HG03469 (cell line): ENCODE data around the gene NDUFC1.
"Not testable (repeated sequence)": the region's sequence is repeated elsewhere in the genome, so short reads cannot be mapped to it uniquely, and the experiment has no call there.

ENCODE experiments used
- ATAC-seq: cut with Tn5 transposase; IDR thresholded peaks from one replicate; pipeline ENCODE4 v1.9.1; 2021; ENCODE audit warnings: mild to moderate bottlenecking, moderate library complexity, moderate number of reproducible peaks; ENCODE audit not compliant: unreplicated experiment

Gene NDUFC1

DNA sequence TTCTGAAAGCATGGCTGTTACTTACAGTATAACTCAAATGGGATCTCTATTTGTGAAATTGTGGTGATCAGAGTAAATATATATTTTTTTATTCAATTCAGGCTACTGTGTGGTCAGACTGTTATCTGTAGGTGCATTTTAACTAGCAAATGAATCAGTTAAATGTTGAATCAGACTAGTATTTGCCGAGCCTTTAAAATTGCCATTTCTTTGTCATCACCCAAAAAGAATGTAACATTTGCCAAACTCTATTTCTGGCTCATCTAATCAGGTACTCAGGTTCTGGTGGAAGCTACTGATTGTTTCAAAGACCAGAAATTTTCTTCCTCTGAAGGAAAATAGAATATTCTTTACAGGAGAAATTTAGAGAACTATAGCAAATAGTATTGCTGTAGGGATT, 2.7 kb downstream of the NDUFC1 start:
- no peak for ATAC-seq

DNA sequence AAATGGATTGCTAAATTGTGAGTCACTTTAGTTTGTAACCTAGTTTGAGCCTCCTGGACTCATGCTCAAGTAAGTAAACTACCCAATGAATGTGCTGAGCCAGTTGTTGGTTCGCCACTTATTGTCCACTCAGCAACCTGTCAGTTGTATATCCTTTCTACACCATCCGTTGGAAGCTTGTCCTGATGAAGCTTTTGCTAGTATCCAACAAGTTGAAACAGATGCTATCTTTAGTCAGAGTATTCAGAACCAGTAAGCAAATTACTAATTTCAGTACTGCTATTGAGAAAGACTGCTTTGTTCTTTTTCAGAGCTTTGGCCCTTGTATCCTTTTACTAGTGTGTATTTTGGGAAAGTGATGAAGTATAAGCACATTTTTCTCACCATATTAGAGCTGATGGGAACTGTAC, 5.3 kb downstream of the NDUFC1 start:
- ATAC-seq: no peak

DNA sequence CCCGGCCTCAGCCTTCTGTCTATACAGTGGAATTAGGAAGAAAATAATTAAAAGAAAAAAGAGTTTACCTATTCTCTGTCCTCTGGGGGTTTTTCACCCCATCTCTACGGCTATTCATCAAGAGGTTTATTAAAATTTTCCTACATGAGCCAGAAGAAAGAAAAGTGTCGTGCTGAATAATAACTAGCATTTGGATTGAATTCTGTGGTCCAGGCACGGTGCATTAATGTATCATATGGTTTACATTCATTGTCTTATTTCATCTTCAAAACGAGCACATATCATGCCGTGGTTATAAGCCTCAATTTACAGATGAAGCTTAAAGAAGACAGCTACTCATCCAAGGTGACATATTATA, 6.4 kb downstream of the NDUFC1 start:
- ATAC-seq: no peak

DNA sequence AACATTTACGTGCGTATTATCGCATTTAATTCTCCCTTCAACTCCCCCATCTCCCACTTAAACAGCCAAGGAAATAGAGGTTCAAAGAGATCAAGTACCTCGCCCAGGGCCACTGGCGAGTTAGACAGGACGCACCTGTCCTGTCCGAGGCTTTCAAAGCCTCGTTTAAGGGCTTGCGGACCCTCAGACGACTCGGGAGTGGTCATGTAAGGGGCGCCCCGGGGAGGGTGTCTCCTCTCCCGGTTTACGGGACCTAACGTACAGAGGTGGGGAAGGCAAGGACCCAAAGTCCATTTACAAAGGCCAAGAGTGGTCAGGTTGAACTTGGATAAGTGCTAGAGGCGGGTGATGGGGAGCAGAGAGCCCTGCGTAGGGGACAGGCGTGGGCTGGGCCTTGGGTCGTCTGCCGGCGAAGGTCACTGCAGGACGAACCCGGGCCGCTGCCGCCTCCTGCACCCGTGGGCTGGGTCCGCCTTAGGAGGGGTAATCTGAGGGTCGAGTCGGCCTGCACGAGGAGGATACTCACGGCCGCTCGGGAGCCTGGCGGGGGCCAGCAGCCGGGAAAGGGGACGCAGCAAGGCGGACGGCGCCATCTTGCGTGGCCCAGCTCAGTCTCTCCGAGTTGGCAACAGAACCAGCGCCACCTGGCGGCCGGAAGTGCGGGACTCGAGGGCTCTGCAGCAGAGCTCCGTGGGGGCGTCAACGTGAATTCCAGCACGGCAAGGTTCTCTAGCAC, 6.9 kb downstream of the NDUFC1 start:
- peak; percentile 90 for ATAC-seq

DNA sequence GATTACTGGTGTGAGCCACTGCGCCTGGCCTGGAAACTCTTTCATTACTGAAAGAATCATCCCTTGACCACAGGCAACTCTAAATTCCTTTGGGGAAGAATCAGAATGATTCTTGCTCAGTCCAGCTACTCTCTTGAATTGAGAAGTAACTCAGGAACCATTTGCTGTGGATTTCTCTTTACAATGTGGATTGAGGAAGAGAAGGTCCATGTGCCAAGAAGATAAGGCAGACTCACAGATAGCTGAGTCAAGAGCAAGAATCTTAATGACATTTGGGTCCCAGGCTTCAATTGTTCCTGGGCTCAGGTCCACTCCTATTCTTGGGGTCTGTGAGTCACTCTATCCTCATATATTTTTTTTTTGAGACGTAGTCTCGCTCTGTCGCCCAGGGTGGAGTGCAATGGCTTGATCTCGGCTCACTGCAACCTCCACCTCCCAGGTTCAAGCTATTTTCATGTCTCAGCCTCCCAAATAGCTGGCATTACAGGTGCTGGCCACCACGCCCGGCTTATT, 16.0 kb downstream of the NDUFC1 start:
- ATAC-seq: no peak

DNA sequence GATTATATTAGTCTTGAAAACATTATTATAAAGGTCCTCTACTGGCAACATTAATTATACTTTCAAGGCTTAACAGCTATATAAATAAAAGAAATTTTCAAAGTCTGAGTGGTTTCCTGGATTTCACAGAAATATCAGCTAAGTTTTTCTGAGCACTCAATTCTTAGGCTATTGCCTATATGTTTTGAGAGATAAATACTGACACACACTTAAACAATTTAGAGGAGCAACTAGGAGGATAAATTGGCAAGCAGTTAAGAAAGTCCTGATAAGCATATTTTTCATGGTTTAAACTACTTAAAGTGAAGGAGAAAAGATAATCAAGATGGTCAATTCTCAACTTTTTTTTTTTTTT, 19.6 kb downstream of the NDUFC1 start:
- ATAC-seq: no peak

DNA sequence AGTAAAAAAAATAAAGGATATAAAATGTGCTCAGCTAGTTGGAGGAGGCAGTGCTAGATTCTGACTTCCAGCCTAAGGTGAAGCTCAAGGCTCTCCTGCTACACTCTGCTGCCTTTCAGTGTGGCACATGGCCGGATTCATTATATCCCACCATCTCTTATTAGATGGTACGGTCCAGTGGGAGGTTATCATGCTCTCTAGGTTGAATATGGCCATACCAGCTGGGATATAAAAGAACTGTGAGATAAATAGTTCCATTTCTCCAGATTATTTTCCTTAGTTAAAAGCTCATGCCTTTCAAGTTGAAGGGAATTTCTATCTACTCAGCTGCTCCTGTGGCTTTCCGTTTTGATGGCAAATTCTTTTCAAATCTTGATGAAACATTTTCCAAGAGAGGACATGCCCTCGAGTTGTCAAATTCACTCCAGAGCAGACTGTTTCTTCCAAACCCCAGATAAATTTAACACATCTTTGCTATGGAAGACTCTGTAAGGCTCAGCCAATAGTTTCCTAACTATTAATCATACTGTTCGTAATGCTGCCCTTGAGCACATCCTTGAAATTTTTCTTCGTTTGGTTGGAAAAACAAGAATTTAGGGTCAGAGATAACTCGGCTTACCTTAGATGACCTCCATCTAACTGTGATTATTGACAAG, 20.1 kb downstream of the NDUFC1 start:
- no peak for ATAC-seq

DNA sequence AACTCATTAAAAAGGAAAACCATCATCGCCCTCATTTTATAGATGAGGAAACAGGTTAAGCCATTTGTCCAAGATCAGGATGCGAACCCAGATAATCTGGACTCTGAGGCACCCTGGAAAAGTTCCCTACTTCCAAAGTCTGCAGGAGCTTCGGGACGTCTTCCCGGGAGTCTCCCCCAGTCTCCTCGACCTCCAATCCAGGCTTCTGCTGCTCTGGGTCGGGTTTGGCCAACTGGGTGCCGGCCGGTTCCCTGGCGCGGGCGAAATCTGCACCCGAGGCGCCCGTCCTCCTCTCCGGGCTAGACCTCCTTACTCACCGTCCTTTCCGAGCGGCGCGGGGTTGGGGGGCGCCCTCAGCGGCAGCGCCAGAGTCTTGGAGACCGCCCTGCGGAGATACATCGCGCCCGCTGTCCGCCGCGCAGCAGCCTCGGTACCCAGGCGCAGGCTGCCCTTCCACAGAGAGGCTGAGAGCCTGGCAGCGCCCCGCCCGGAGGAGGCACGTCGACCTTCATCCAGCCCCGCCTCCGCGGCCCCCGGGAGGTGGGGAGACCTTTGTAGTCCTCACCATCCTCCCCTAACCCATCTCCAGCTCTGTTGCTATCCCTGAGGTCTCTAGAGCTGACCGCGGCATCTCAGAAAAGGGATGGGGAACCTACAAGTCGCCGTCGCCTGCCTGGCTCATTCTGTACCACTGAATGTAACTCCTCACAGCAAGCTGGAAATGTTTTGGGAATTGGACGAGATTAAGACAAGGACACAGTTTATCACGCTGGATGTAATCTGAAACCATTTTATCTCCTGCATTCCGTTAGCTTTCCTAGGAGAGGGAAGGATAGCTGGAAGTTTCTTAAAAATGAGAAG, 22.3 kb downstream of the NDUFC1 start, which contains the start of gene MGARP:
Gene MGARP, minus strand, starts transcription at position 466 of the 861 bp plus-strand sequence. Its CDS starts 67 bp downstream, at position 399.
- no peak for ATAC-seq

DNA sequence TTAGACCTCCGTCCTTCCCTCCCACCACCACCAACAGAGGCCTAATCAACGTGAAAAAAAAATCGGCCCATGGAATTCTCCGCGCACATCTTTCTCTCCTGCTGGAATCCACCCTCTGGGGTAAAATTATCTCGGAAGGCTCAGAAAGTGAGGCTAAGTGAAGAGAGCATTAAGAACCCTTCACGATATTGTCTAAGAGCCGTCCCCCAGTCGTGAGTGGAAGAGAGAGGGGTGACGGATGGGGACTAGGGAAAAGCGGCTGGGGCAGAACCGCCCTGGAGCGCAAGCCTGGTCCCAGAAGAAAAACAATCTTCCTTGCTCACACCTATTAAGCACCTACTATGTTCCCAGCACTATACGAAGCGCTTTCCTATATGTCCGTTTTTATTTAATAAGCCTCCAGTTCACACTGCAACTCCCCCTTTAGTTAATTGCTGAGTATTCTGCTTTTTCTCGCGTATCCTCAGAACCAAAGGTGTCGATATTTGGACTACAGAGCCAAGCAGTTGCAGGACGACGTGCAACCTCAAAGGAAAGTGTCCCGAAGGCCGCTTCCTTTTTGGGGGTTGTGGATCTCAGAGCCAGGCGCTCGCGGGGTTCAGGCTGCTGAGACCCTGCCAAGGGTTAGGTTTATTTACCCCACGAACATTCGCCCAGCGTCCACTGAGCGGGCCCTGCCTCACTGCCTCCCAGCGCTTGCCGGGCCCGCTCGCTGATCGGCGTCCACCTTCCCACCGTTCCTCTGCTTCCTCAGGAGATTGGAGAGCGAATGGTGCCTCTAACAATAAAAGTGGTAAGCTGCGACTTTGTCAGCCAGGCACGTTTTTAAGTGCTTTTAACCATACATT, 23.1 kb downstream of the NDUFC1 start:
- ATAC-seq: no peak

DNA sequence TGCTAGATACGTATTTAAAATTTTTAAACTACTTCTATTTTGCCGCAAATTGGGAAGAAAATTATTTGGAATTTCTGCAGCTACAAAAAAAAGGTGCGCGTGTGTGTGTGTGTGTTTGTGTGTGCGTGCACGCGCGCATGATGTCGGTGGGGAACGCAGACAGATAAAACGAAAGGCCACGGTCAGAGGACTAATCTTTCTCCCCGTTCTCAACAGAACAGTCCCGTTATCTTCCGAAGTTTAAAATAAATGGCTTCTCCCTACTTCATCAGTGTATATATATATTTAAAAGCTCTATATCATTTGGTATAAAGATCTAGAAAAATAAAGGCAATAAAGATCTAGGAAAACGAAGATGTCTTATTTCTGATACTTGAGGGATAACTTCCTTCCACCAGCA, 23.8 kb downstream of the NDUFC1 start:
- ATAC-seq: no peak

DNA sequence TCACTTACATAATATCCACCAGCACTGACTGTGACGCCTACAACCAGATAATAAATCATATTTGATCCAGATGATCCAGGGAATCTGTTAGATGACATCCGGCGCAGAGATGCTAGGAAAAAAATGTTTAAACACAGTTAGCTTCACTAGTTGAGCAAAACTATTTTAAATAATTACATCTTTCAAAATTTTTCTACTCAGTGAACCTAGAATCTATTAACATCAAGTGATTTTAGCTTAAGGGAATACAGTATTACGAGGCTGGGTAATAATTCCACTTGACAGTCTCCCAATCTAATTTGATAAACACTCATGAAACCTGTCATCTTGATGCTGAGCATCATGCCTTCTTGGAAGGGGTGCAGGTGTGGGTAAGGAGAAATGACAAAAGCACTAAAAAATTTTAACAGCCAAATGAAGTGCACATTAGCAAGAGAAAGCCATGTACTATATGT, 27.0 kb downstream of the NDUFC1 start:
- no peak for ATAC-seq

DNA sequence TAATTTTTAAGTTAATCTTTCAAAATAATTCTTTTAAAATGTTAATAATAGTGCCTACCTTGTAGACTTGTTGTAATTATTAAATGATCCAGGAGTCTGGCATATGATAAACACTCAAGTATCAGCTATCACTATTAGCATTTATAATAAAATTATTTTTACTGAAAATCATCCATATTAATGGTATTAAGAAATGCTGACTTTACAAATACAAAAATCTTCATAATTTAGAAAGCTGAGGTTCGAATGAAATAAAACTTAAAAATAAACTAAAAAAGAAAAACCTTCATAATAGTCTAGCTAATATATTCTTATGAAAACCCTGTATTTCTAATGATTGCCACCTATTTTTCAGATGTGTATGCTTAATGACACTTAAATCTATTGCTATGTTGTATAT, 27.5 kb downstream of the NDUFC1 start:
- ATAC-seq: no peak

DNA sequence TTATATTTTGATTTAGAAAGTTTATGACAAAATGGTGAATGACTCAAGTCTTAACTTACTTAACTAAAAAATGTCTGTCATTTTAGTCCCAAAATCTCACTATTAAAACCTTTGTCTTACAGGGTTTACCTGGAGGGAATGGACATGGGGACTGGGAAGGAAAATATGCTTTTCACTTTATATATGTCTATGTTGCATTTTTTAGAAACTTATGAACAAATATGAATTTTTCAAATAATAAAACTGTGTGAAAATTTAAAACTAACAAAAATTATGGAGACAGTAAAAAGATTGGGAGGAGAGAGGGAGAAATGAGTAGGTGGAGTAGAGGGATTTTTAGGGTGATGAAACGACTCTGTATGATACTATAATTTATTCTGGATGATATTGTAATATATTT, 28.4 kb downstream of the NDUFC1 start:
- ATAC-seq: no peak

DNA sequence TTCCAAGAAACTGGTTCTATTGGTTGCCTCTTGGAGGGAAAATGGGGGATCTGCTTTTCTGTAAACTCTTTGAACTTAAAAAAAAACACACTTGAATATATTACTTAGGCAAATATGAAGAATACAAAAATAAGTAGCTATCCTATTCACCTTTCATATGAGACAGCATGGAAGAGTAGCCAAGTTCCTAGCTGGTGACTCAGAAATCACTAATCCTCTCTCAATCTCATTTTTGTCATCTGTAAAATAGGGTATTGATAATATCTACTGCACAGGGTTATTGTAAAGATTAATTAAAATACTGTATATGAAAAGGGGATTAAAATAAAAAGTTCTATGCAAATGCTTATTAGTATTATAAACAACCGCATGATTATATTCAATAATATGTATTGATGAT, 35.0 kb downstream of the NDUFC1 start:
- no peak for ATAC-seq

DNA sequence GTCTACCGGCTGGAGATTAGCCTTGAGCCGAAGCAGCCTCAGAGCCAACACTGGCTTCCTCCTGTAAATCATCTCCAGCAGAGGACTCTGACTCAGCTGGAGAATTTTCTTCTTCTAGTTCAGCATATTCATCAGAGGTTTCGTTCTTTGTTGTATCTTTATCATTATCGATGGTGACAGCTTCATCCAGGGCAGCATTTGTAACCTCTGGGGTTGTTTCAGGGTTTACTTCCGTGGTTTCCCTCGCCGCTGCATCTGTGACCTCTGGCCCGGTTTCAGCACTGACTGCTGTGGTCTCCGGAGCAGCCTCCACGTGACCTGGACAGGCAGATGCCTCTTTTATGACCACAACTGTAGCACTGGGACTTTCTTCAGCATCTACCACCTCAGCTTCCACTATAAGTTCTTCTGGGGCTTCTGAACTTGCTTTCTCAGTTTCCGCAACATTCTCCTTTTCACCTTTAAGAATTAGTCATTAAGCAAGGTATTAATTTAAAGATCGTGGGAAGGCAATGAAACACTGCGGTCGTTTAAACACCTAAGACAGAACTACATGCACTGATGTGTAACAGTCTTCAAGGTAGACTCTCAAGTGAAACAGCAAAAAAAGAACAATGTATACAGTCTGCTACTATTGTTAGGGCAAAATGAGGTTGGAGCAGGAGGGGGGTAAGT, 35.6 kb downstream of the NDUFC1 start:
- peak; percentile 89 for ATAC-seq

DNA sequence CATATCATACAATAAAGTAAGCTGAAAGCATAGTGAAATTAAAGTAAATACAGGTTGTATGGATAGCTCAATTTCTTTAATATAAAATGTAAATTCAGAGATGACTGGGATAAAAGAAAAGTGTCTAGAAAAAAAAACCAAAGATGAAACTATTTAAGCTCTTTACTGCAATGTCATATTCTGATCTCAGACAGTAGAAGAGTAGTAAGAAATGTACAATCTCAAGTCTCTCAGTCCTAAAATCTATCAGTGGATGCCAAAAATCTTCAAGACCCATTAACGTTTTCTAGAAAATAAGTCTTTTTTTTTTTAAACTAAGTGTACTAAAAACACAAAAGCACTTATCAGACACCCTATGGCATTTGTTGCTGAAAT, 36.1 kb downstream of the NDUFC1 start:
- no peak for ATAC-seq

DNA sequence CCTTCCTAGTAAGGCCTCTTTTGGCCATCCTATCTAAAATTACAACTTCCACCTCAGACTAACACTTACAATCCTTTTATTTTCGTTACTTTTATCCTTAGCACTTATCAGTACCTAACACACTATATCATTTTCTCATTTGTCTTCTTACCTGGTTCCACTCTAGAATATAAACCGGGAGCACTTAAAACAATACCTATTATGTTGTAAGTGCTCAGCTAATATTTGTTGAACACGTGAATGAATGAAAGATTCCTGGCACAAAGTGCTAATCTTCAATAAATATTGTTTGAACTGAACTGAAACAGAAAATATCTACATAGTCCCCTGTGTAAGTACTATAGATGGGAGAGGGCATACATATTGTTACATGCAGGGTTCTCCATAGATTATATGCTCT, 36.6 kb downstream of the NDUFC1 start:
- no peak for ATAC-seq

DNA sequence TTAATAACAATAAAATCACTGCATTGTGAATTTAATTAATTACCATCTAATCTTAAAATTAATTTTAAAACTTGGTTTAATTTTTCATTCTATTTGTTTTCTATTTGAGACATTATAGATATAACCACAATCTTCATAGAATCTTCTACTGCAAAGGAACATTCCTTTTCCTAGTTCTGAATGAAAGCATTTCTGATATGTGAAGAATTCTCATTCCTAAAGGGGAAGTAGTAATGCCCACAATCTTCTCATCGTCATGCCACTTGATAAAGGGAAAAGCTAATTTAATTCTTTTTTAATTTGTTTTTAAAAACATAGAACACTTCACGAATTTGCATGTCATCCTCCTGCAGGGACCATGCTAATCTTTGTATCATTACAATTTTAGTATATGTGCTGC, 45.9 kb downstream of the NDUFC1 start:
- no peak for ATAC-seq

DNA sequence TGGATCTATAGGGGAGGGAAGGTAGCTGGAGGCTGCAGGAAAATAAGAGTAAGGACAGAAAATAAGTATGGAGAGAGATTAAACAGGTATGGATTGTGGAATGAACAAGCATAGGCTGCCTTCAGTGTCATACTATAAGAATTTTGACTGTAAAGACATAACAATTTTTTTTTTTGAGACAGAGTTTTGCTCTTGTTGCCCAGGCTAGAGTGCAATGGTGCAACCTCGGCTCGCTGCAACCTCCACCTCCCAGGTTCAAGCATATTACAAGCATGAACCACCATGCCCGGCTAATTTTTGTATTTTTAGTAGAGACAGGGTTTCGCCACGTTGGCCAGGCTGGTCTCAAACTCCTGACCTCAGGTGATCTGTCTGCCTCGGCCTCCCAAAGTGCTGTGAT, 46.7 kb downstream of the NDUFC1 start:
- ATAC-seq: not testable (repeated sequence)

DNA sequence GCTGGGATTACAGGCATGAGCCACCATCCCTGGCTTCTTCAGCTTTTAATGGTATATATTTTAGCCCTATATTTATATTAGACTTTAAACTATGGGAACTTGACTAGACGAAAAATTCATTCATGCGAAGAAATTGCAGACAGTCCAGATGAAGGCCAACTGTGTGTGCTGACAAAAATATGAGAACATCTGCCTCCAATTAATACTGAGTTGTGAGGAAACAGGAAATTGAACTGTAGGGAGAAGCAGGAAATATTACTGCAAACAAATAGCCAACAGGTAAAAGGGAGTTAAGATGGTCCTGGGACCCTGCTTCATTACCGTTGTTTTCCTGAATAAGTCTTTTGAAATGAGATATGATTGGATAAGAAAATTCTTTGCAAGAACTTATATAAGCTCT, 48.6 kb downstream of the NDUFC1 start:
- ATAC-seq: no peak
